Measurements from ENCODE around the gene TRHDE. TPM values are rescaled to one million over a fixed set of nuclear protein-coding genes. Genes with fewer than 3 reads are reported as not detected.

TRHDE gene
- total RNA-seq, 1 experiment from 2014 or later: 5.5 TPM

DNA sequence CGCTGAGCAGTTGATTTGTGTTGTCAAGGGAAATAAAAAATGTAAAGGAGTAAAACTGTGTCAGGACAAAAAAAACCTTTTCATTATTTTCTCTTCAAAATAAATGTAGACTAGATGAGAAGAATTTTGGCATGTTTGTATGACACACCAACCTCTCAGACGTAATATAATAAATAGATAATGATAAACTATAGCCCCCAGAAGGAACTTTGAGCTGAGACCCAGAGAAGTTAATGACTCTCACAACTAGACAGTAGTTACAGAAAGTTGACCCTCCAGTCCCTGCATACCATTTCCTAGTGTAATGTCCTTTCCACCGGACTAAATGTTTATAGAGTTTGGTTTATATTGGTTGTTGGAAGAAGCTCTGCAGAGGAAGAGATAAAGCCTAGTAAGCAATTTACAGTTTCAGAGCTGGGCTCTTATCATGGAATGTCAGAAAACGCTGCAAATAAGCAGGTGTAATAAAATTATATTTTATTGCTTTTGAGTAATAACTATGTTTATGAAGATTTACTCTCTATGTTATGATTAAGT, 97.3 kb downstream of the TRHDE start:
- DNase-seq (ENCODE audit: low spot score): no peak
- Mint-ChIP-seq H3K27ac (no peak overlapping the region), H3K4me3 (no peak overlapping the region), H3K36me3 (no peaks in the 10 kb centered on the region), H3K9me3 (no peaks in the 10 kb centered on the region), H3K4me1 (0 out of 2 replicates have a peak, but pooled peaks cover 3% of the 10 kb centered on the region), H3K27me3 (ENCODE audit: low read depth) (no peaks in the 10 kb centered on the region)
- CTCF ChIA-PET: no interaction called here
- TF ChIP-seq, protein P1, sequence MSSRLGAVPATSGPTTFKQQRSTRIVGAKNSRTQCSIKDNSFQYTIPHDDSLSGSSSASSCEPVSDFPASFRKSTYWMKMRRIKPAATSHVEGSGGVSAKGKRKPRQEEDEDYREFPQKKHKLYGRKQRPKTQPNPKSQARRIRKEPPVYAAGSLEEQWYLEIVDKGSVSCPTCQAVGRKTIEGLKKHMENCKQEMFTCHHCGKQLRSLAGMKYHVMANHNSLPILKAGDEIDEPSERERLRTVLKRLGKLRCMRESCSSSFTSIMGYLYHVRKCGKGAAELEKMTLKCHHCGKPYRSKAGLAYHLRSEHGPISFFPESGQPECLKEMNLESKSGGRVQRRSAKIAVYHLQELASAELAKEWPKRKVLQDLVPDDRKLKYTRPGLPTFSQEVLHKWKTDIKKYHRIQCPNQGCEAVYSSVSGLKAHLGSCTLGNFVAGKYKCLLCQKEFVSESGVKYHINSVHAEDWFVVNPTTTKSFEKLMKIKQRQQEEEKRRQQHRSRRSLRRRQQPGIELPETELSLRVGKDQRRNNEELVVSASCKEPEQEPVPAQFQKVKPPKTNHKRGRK (CRISPR knock-in tag; IDR thresholded peaks at IDR 0.05; ENCODE audit: borderline replicate concordance): no peak
- TF ChIP-seq FOXP1 (CRISPR knock-in tag; IDR thresholded peaks at IDR 0.05; ENCODE audit: borderline replicate concordance) (no peak), ZNF423 (CRISPR knock-in tag; IDR thresholded peaks at IDR 0.05) (no peak)
- POLR2A ChIA-PET: no interaction called here
- ATAC-seq: no peak

GRCh38 chr12:72380441-72380840, 108.3 kb downstream of the TRHDE start:
- Mint-ChIP-seq H3K9me3 (peaks cover 5% of the 10 kb centered on the region), H3K4me3 (no peak overlapping the region), H3K27me3 (ENCODE audit: low read depth) (no peaks in the 10 kb centered on the region), H3K27ac (no peak overlapping the region), H3K4me1 (peaks cover 12% of the 10 kb centered on the region), H3K36me3 (no peaks in the 10 kb centered on the region)
- no peak for TF ChIP-seq MAX (CRISPR knock-in tag; IDR thresholded peaks at IDR 0.05)
- no peak for TF ChIP-seq NFYB (CRISPR knock-in tag; conservative IDR thresholded peaks at IDR 0.05; ENCODE audit: low read depth)
- TF ChIP-seq CBFB (CRISPR knock-in tag; IDR thresholded peaks at IDR 0.05; ENCODE audit: low read depth): no peak
- TF ChIP-seq, protein P2, sequence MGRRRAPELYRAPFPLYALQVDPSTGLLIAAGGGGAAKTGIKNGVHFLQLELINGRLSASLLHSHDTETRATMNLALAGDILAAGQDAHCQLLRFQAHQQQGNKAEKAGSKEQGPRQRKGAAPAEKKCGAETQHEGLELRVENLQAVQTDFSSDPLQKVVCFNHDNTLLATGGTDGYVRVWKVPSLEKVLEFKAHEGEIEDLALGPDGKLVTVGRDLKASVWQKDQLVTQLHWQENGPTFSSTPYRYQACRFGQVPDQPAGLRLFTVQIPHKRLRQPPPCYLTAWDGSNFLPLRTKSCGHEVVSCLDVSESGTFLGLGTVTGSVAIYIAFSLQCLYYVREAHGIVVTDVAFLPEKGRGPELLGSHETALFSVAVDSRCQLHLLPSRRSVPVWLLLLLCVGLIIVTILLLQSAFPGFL (CRISPR knock-in tag; IDR thresholded peaks at IDR 0.05; ENCODE audit: borderline replicate concordance): no peak
- no peak for TF ChIP-seq JAZF1 (CRISPR knock-in tag; IDR thresholded peaks at IDR 0.05)
- no peak for TF ChIP-seq STAT6 (CRISPR knock-in tag; conservative IDR thresholded peaks at IDR 0.05; ENCODE audit: low read depth)
- no peak for TF ChIP-seq JUN (CRISPR knock-in tag; IDR thresholded peaks at IDR 0.05)
- no peak for TF ChIP-seq AFF4 (CRISPR knock-in tag; IDR thresholded peaks at IDR 0.05; ENCODE audit: borderline replicate concordance)
- no peak for TF ChIP-seq SMAD4 (CRISPR knock-in tag; IDR thresholded peaks at IDR 0.05)
- no peak for TF ChIP-seq TP53 (CRISPR knock-in tag; IDR thresholded peaks at IDR 0.05)
- TF ChIP-seq PRDM15 (CRISPR knock-in tag; IDR thresholded peaks at IDR 0.05): no peak
- no peak for TF ChIP-seq GABPB1 (CRISPR knock-in tag; IDR thresholded peaks at IDR 0.05)
- no peak for TF ChIP-seq NR2C2 (CRISPR knock-in tag; IDR thresholded peaks at IDR 0.05)
- no peak for TF ChIP-seq NFE2L1 (CRISPR knock-in tag; IDR thresholded peaks at IDR 0.05)
- TF ChIP-seq ZNF138 (CRISPR knock-in tag; conservative IDR thresholded peaks at IDR 0.05): no peak
- no peak for TF ChIP-seq ZNF232 (CRISPR knock-in tag; IDR thresholded peaks at IDR 0.05)
- no peak for TF ChIP-seq ATF6 (CRISPR knock-in tag; IDR thresholded peaks at IDR 0.05)
- ATAC-seq (no peak), DNase-seq (ENCODE audit: low spot score) (no peak)
- POLR2A ChIA-PET: no interaction called here
- CTCF ChIA-PET: no interaction called here
